OCI-LY3 (cell line): ENCODE data around the gene PYCR2.

Experiments used
- H2AFZ ChIP-seq: fragments of 200-600, 300-600 bp; shearing (Covaris generic); 2 replicates; pipeline ENCODE4 v1.6.0; 2014; ENCODE audit warnings: antibody characterized with exemption, low read depth, low read length
- H3K27ac ChIP-seq: fragments of 200-600, 300-600 bp; sonication (generic); 2 replicates; pipeline ENCODE4 v1.5.1; 2014; ENCODE audit warnings: mild to moderate bottlenecking, low read length, moderate library complexity, mixed read lengths
- H3K27me3 ChIP-seq: fragments of 200-600, 300-600 bp; sonication (generic); 2 replicates; pipeline ENCODE4 v1.6.1; 2014; ENCODE audit warnings: low read depth, low read length, mixed read lengths
- H3K36me3 ChIP-seq: fragments of 200-600, 300-600 bp; sonication (generic); replicated peaks from 2 replicates; pipeline ENCODE3; 2014; ENCODE audit warnings: low read depth, low read length, mixed read lengths
- H3K4me1 ChIP-seq: fragments of 300-600, 200-600 bp; sonication (generic); 2 replicates; pipeline ENCODE4 v1.6.1; 2014; ENCODE audit warnings: low read length, mixed read lengths
- H3K4me2 ChIP-seq: fragments of 200-600, 300-600 bp; sonication (generic); 2 replicates; pipeline ENCODE4 v1.6.1; 2014; ENCODE audit warnings: low read length, mixed read lengths
- H3K4me3 ChIP-seq: fragments of 300-600, 200-600 bp; sonication (generic); 2 replicates; pipeline ENCODE4 v1.5.1; 2014; ENCODE audit warnings: antibody characterized with exemption, mild to moderate bottlenecking, low read length, moderate library complexity
- H3K79me2 ChIP-seq: fragments of 300-600, 200-600 bp; shearing (Covaris generic); 2 replicates; pipeline ENCODE4 v1.6.1; 2014; ENCODE audit warnings: mild to moderate bottlenecking, low read length, mixed read lengths
- H3K9ac ChIP-seq: fragments of 300-600, 200-600 bp; shearing (Covaris generic); 2 replicates; pipeline ENCODE4 v1.6.0; 2014; ENCODE audit warnings: mild to moderate bottlenecking, low read length, moderate library complexity
- H3K9me3 ChIP-seq: fragments of 200-600, 300-600 bp; shearing (Covaris generic); 2 replicates; pipeline ENCODE4 v1.6.1; 2014; ENCODE audit warnings: low read length, mixed read lengths; ENCODE audit not compliant: insufficient read depth
- H4K20me1 ChIP-seq: fragments of 200-600, 300-600 bp; sonication (generic); 2 replicates; pipeline ENCODE4 v1.6.1; 2016; ENCODE audit warnings: low read length, mixed read lengths; ENCODE audit not compliant: insufficient read depth
- EZH2phosphoT487 ChIP-seq: fragments of 200-600 bp; shearing (Covaris generic); IDR thresholded peaks from 2 replicates; pipeline ENCODE4 v1.6.1; 2018; ENCODE audit warnings: antibody characterized with exemption, mixed run types, low read depth
- TF ChIP-seq, protein P1 (sequence below): fragments of 200-600, 300-600 bp; sonication (generic); IDR thresholded peaks from 2 replicates; pipeline ENCODE4 v1.5.1; 2014; ENCODE audit warnings: antibody characterized with exemption, low read length, low read depth

PYCR2 gene

DNA sequence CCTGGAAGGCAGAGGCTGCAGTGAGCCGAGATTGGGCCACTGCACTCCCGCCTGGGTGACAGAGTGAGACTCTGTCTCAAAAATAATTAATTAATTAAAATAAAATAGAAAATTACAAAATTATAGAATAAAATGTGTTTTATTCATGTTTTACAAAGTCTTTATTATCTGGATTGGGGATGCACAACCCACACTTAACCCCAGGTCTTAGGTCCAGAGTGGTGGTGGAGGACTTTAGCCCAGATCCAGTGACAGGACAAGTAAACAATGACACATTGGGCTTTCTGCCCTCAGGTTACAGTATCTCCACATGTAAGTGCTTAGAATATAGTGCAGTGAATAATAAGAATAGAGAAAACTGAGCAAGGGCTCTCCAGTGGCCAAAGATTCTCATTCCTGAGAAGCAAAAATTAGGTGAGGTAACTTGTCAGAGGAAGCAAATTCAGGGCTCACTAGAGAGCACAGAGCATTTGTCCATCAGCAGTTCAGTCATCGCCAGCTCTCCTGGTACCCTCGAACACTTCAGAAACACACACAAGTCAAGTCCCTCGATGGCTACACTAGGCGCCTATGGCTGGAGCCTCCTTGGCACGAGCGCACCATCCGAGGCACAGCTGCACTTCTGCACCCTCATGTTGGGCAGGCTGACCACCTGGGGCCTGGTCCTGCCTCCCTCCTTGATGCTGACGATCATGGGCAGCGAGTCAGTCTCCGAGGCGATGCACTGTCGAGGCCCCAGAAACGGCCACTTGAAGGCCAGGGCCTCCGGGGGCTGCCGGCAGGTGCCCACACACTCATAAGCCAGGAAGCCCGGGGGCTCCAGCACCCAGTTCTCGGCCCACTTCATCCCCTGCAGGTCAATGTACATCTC, 37.7 kb downstream of the PYCR2 start:
- no peaks in the 10 kb centered on the region for H4K20me1 ChIP-seq
- H3K9ac ChIP-seq = no peak overlapping the region
- no peak overlapping the region for H3K4me2 ChIP-seq

GRCh38 chr1:225885336-225885735, 38.7 kb downstream of the PYCR2 start:
- peaks cover 13% of the 10 kb centered on the region for H3K4me1 ChIP-seq
- TF ChIP-seq EZH2phosphoT487 = no peak
- TF ChIP-seq, protein P1, sequence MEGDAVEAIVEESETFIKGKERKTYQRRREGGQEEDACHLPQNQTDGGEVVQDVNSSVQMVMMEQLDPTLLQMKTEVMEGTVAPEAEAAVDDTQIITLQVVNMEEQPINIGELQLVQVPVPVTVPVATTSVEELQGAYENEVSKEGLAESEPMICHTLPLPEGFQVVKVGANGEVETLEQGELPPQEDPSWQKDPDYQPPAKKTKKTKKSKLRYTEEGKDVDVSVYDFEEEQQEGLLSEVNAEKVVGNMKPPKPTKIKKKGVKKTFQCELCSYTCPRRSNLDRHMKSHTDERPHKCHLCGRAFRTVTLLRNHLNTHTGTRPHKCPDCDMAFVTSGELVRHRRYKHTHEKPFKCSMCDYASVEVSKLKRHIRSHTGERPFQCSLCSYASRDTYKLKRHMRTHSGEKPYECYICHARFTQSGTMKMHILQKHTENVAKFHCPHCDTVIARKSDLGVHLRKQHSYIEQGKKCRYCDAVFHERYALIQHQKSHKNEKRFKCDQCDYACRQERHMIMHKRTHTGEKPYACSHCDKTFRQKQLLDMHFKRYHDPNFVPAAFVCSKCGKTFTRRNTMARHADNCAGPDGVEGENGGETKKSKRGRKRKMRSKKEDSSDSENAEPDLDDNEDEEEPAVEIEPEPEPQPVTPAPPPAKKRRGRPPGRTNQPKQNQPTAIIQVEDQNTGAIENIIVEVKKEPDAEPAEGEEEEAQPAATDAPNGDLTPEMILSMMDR = no peak

More for the DNA sequence above, 37.7 kb downstream of the PYCR2 start:
- Histone ChIP-seq H3K27me3 (no peaks in the 10 kb centered on the region), H3K79me2 (peaks cover 4% of the 10 kb centered on the region; the same call in 1 of the 2 replicates), H3K36me3 (no peaks in the 10 kb centered on the region), H3K4me1 (peaks cover 8% of the 10 kb centered on the region), H3K4me3 (no peak overlapping the region), H2AFZ (no peak overlapping the region), H3K9me3 (no peaks in the 10 kb centered on the region), H3K27ac (no peak overlapping the region)
- TF ChIP-seq, protein P1 = no peak
- no peak for TF ChIP-seq EZH2phosphoT487

GRCh38 chr1:225883616-225884265, 40.3 kb downstream of the PYCR2 start:
- H4K20me1 ChIP-seq = no peaks in the 10 kb centered on the region
- H3K9me3 ChIP-seq = no peaks in the 10 kb centered on the region
- no peak overlapping the region for H2AFZ ChIP-seq
- H3K27me3 ChIP-seq = no peaks in the 10 kb centered on the region
- H3K9ac ChIP-seq = peak overlapping the region; percentile 84
- no peaks in the 10 kb centered on the region for H3K36me3 ChIP-seq
- no peak overlapping the region for H3K27ac ChIP-seq
- H3K4me1 ChIP-seq = peaks cover 13% of the 10 kb centered on the region
- peak overlapping the region; percentile 81 for H3K4me2 ChIP-seq
- H3K79me2 ChIP-seq = peaks cover 13% of the 10 kb centered on the region; the same call in 1 of the 2 replicates
- TF ChIP-seq EZH2phosphoT487 = no peak
- TF ChIP-seq, protein P1 = peak; percentile 67
- H3K4me3 ChIP-seq = peak overlapping the region; percentile 85

More at GRCh38 chr1:225885336-225885735, 38.7 kb downstream of the PYCR2 start:
- Histone ChIP-seq H3K36me3 (no peaks in the 10 kb centered on the region), H3K4me2 (no peak overlapping the region), H3K27ac (no peak overlapping the region), H3K9me3 (no peaks in the 10 kb centered on the region), H3K4me3 (no peak overlapping the region), H3K9ac (no peak overlapping the region), H2AFZ (no peak overlapping the region), H3K27me3 (no peaks in the 10 kb centered on the region), H3K79me2 (peaks cover 13% of the 10 kb centered on the region; the same call in 1 of the 2 replicates), H4K20me1 (no peaks in the 10 kb centered on the region)
